GM12865 (cell line): ENCODE data around the gene DCAF12.

Source experiments
- DNase-seq: peaks from one replicate; pipeline ENCODE4 v3.0.0; 2010; ENCODE audit warnings: low read depth
- H3K4me3 ChIP-seq: 2 replicates; pipeline ENCODE4 v1.5.1; 2011; ENCODE audit warnings: mild to moderate bottlenecking, low read depth, low read length, control low read depth
- CTCF ChIP-seq: IDR thresholded peaks from 2 replicates; pipeline ENCODE4 v1.5.1; 2011; ENCODE audit warnings: low read length, control low read depth, low read depth, inconsistent platforms; ENCODE audit not compliant: insufficient read depth; ENCODE audit errors: missing control alignments

Gene DCAF12

GRCh38 chr9:34158362-34158869, 31.9 kb upstream of the DCAF12 start:
- H3K4me3 ChIP-seq: no peak overlapping the region
- no peak for TF ChIP-seq CTCF
- no peak for DNase-seq

- no peak for TF ChIP-seq CTCF
- no peak for DNase-seq
- H3K4me3 ChIP-seq: no peak overlapping the region
These were observed 31.4 kb upstream of the DCAF12 start for GRCh38 chr9:34157898-34158297.

GRCh38 chr9:34157318-34157717, 30.8 kb upstream of the DCAF12 start:
- DNase-seq: no peak
- H3K4me3 ChIP-seq: no peak overlapping the region
- TF ChIP-seq CTCF: no peak

GRCh38 chr9:34154057-34154456, 27.6 kb upstream of the DCAF12 start:
- TF ChIP-seq CTCF: no peak
- no peak for DNase-seq

GRCh38 chr9:34151398-34151797, 24.9 kb upstream of the DCAF12 start:
- TF ChIP-seq CTCF: no peak
- H3K4me3 ChIP-seq: no peak overlapping the region
- DNase-seq: no peak

More at GRCh38 chr9:34154057-34154456, 27.6 kb upstream of the DCAF12 start:
- H3K4me3 ChIP-seq: no peak overlapping the region

- H3K4me3 ChIP-seq: no peak overlapping the region
- TF ChIP-seq CTCF: no peak
- DNase-seq: peak; percentile 14
These were observed 18.7 kb upstream of the DCAF12 start for GRCh38 chr9:34145165-34145564.

- no peak for DNase-seq
- H3K4me3 ChIP-seq: no peak overlapping the region
- TF ChIP-seq CTCF: no peak
These were observed 16.6 kb upstream of the DCAF12 start for GRCh38 chr9:34143116-34143515.
